HepG2 (cell line): ENCODE results near the gene GBE1.

Experiments
- EP300 ChIP-seq, 3 experiments: sonication (generic) in 1 of 3; formaldehyde crosslinking in 1 of 3; IDR thresholded peaks; 2 replicates each; pipeline versions ENCODE4 v1.5.1 to v1.6.1; 2011 to 2020; ENCODE audit warnings: low read depth in 2 of 3, low read length in 2 of 3, borderline replicate concordance in 1 of 3, improper control_type of control experiment in 1 of 3, mild to moderate bottlenecking in 1 of 3, missing genetic modification reagents in 1 of 3, moderate library complexity in 1 of 3
- EZH2 ChIP-seq: conservative IDR thresholded peaks from 2 replicates; pipeline ENCODE4 v1.6.1; 2012; ENCODE audit warnings: mild to moderate bottlenecking, low read depth, low read length, moderate library complexity
- NFYB ChIP-seq: sonication (generic); formaldehyde crosslinking; IDR thresholded peaks from 2 replicates; pipeline ENCODE4 v1.4.0; 2020; ENCODE audit warnings: missing genetic modification reagents
- RELA ChIP-seq: sonication (generic); formaldehyde crosslinking; IDR thresholded peaks from 2 replicates; pipeline ENCODE4 v1.4.0; 2020; ENCODE audit warnings: missing genetic modification reagents
- TAF1 ChIP-seq: sonication (generic); formaldehyde crosslinking; IDR thresholded peaks from 2 replicates; pipeline ENCODE4 v1.4.0; 2020; ENCODE audit warnings: missing genetic modification reagents
- ZFAT ChIP-seq: sonication (generic); formaldehyde crosslinking; conservative IDR thresholded peaks from 2 replicates; pipeline ENCODE4 v1.8.1; 2023; ENCODE audit warnings: missing genetic modification reagents, inconsistent platforms
- ZNF543 ChIP-seq: sonication (generic); formaldehyde crosslinking; IDR thresholded peaks from 2 replicates; pipeline ENCODE4 v1.4.0; 2020; ENCODE audit warnings: mild to moderate bottlenecking, missing genetic modification reagents
- TF ChIP-seq, protein P1 (sequence below): sonication (generic); formaldehyde crosslinking; IDR thresholded peaks from 2 replicates; pipeline ENCODE4 v1.5.0; 2020; ENCODE audit warnings: mild to moderate bottlenecking, missing genetic modification reagents, moderate library complexity
- TF ChIP-seq, protein P2 (sequence below): IDR thresholded peaks from 2 replicates; pipeline ENCODE4 v1.6.1; 2012; ENCODE audit warnings: inconsistent platforms

- TF ChIP-seq, protein P1, sequence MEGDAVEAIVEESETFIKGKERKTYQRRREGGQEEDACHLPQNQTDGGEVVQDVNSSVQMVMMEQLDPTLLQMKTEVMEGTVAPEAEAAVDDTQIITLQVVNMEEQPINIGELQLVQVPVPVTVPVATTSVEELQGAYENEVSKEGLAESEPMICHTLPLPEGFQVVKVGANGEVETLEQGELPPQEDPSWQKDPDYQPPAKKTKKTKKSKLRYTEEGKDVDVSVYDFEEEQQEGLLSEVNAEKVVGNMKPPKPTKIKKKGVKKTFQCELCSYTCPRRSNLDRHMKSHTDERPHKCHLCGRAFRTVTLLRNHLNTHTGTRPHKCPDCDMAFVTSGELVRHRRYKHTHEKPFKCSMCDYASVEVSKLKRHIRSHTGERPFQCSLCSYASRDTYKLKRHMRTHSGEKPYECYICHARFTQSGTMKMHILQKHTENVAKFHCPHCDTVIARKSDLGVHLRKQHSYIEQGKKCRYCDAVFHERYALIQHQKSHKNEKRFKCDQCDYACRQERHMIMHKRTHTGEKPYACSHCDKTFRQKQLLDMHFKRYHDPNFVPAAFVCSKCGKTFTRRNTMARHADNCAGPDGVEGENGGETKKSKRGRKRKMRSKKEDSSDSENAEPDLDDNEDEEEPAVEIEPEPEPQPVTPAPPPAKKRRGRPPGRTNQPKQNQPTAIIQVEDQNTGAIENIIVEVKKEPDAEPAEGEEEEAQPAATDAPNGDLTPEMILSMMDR, result no peak
- TF ChIP-seq TAF1 (CRISPR knock-in tag) (no peak), EZH2 (no peak), ZFAT (CRISPR knock-in tag) (no peak), EP300 (IDR thresholded peaks at IDR 0.05; ENCODE audit: low read depth in 2 of 2, low read length in 2 of 2) (no peak), EP300 (CRISPR knock-in tag; IDR thresholded peaks at IDR 0.05; ENCODE audit: borderline replicate concordance) (no peak), ZNF543 (no peak), RELA (CRISPR knock-in tag) (no peak), NFYB (CRISPR knock-in tag) (no peak)
- TF ChIP-seq, protein P2, sequence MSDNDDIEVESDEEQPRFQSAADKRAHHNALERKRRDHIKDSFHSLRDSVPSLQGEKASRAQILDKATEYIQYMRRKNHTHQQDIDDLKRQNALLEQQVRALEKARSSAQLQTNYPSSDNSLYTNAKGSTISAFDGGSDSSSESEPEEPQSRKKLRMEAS, result no peak
Measured at GRCh38 chr3:81695302-81695701, 66.1 kb downstream of the GBE1 start.
